Breast epithelium (tissue), 4 donors: Measurements from ENCODE around the gene TLE1. TPM values are rescaled to one million over a fixed set of nuclear protein-coding genes. Genes with fewer than 3 reads are reported as not detected.

Source experiments
- DNase-seq, 2 donors: peaks; one replicate each; pipeline ENCODE4 v3.0.0-alpha.2; 2019; ENCODE audit warnings: low spot score in 2 of 2
- H3K27ac ChIP-seq, 2 donors: fragments of 200-600 bp; sonication (generic) in 1 of 2; one replicate each; pipeline ENCODE4 v1.5.1; 2016 to 2019; ENCODE audit warnings: mild to moderate bottlenecking in 1 of 2
- H3K27me3 ChIP-seq, 2 donors: fragments of 200-600 bp; sonication (generic) in 1 of 2; one replicate each; pipeline versions ENCODE4 v1.5.1 to v1.6.0; 2017 to 2019; ENCODE audit warnings: control low read depth in 1 of 2, mild to moderate bottlenecking in 1 of 2
- H3K36me3 ChIP-seq: fragments of 200-600 bp; one replicate; pipeline ENCODE4 v1.5.1; 2019
- H3K4me1 ChIP-seq, 2 donors: fragments of 200-600 bp; sonication (generic); one replicate each; pipeline ENCODE4 v1.5.1; 2016 to 2019; ENCODE audit warnings: control low read depth in 1 of 2
- H3K4me3 ChIP-seq, 3 donors: fragments of 200-600 bp; sonication (generic); 1 replicate in 2 of 3; 2 replicates in 1 of 3; pipeline ENCODE4 v1.5.1; 2016 to 2019; ENCODE audit warnings: mild to moderate bottlenecking in 3 of 3, moderate library complexity in 2 of 3
- H3K9me3 ChIP-seq, 2 donors: fragments of 200-600 bp; sonication (generic) in 1 of 2; one replicate each; pipeline ENCODE4 v1.5.1; 2016 to 2019; ENCODE audit warnings: control low read depth in 1 of 2
- POLR2A ChIP-seq: fragments of 450-650 bp; IDR thresholded peaks from one replicate; pipeline ENCODE4 v1.6.1; 2016; ENCODE audit warnings: antibody characterized with exemption, mild to moderate bottlenecking, moderate library complexity
- POLR2AphosphoS5 ChIP-seq, 3 donors: sonication (generic); formaldehyde crosslinking; IDR thresholded peaks; one replicate each; pipeline ENCODE4 v1.6.1; 2017; ENCODE audit warnings: antibody characterized with exemption in 3 of 3
- intact Hi-C: fragments of 100-400 bp; cut with DNase I; formaldehyde crosslinking; loops from one replicate; pipeline ENCODE4 v1.15.1; 2023; ENCODE audit warnings: low total_unique reads
- total RNA-seq, 3 donors: library from RNA; depleted of rRNA; stranded (reverse); fragments of >200 nt; gene quantifications; one replicate each; pipeline ENCODE4 v1.1.0, GENCODE V29; 2016
- TF ChIP-seq, protein P1 (sequence below), 3 donors: fragments of 450-650 bp; IDR thresholded peaks; one replicate each; pipeline ENCODE4 v1.5.1; 2016 to 2017; ENCODE audit warnings: antibody characterized with exemption in 3 of 3, mild to moderate bottlenecking in 3 of 3, moderate library complexity in 3 of 3

TLE1 gene
- total RNA-seq, 3 donors from 2014 or later: 41.1 to 52.1 (median 47.4) TPM

DNA sequence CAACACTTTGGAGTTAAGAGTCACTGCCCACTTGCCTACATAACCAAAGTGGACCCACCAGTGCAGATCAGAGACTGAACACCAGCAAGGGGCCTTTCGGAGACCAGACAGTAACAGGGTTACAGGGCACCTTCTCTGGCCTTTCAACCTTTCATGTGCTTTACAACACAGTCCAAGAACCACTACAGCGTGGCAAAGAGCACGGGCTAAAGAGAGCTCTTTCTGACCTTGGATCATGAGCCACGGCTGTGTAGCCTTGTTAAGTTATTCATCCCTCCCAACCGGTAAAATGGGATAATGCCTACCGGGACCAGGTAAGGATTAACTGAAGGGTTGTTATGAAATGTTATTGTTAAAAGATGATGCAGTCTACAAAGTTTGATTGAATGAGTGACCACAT is 75.0 kb downstream of the TLE1 start:
- DNase-seq: no peak
- Histone ChIP-seq H3K9me3 (no peaks in the 10 kb centered on the region), H3K4me3 (no peak overlapping the region), H3K36me3 (no peaks in the 10 kb centered on the region), H3K27ac (peak overlapping the region in 1 of 2 donors; percentile 53), H3K27me3 (no peaks in the 10 kb centered on the region), H3K4me1 (no peaks in the 10 kb centered on the region)
- intact Hi-C loops: no loop called here
- TF ChIP-seq, protein P1, sequence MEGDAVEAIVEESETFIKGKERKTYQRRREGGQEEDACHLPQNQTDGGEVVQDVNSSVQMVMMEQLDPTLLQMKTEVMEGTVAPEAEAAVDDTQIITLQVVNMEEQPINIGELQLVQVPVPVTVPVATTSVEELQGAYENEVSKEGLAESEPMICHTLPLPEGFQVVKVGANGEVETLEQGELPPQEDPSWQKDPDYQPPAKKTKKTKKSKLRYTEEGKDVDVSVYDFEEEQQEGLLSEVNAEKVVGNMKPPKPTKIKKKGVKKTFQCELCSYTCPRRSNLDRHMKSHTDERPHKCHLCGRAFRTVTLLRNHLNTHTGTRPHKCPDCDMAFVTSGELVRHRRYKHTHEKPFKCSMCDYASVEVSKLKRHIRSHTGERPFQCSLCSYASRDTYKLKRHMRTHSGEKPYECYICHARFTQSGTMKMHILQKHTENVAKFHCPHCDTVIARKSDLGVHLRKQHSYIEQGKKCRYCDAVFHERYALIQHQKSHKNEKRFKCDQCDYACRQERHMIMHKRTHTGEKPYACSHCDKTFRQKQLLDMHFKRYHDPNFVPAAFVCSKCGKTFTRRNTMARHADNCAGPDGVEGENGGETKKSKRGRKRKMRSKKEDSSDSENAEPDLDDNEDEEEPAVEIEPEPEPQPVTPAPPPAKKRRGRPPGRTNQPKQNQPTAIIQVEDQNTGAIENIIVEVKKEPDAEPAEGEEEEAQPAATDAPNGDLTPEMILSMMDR (IDR thresholded peaks at IDR 0.05): no peak
- TF ChIP-seq POLR2A (no peak), POLR2AphosphoS5 (IDR thresholded peaks at IDR 0.05) (no peak)

DNA sequence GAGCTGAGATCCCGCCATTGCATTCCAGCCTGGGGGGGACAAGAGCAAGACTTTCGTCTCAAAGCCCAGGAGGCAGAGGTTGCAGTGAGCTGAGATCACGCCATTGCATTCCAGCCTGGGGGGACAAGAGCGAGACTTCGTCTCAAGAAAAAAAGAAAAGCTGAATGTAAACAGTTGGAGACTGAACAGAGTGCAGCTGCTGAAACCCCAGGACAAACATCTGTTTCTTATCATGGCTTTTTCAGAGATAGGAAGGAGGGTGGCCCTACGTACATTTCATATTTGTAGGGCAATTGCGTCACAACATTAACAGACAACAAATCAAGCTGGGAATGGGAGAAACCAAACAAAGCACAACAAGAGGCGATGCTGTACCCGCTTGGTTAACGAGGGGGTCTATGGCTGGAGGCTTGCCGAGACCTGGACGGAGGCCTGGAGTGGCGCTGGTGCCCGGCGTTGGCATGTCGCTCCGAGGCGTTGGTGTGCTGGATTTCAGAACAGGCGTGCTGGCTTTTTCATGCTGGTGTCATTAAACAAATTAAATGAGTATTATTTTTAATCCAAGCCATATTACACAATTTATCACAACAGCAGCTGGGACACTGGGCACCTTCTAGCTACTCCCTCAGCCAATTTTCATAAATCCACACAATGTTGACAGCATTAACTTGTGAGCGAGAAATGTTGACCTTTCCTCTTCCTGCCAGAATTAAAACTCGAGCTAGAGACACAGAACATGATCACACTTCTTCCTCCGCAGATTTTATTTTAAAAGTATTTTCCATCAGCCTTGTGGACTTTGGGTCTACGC is 76.1 kb downstream of the TLE1 start:
- no peaks in the 10 kb centered on the region for H3K36me3 ChIP-seq

DNA sequence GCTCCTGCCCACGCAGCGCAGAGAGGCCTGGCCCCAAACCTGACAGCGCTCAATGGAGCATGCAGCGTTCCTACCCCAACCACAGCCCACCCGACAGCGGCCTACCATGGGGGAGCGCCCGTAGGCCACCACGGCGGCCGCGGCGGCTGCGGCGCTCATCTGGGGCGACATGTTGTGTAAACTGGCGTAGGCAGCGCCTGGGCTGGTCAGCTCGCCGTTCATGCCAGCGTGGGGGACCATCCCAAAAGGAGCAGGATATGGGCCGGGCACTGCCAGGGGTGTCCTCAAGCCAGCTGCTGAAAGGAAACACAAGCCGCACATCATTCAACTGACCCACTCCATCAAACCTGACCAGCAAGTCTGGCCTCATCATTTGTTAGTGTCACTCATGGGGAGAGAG is 77.7 kb downstream of the TLE1 start:
- DNase-seq: no peak
- TF ChIP-seq POLR2A: no peak
- TF ChIP-seq, protein P1 (IDR thresholded peaks at IDR 0.05): no peak
- no peak for TF ChIP-seq POLR2AphosphoS5 (IDR thresholded peaks at IDR 0.05)
- H3K27me3 ChIP-seq: no peaks in the 10 kb centered on the region
- no peak overlapping the region for H3K27ac ChIP-seq
- no peaks in the 10 kb centered on the region for H3K9me3 ChIP-seq
- H3K36me3 ChIP-seq: no peaks in the 10 kb centered on the region
- H3K4me3 ChIP-seq: no peak overlapping the region
- no peaks in the 10 kb centered on the region for H3K4me1 ChIP-seq
- intact Hi-C loops: no loop called here

More for the DNA sequence above, 76.1 kb downstream of the TLE1 start:
- Histone ChIP-seq H3K4me3 (peak overlapping the region in 1 of 3 donors; percentile 37), H3K27me3 (no peaks in the 10 kb centered on the region), H3K27ac (peak overlapping the region; percentile 67 to 87), H3K4me1 (no peaks in the 10 kb centered on the region), H3K9me3 (no peaks in the 10 kb centered on the region)
- DNase-seq: no peak
- TF ChIP-seq POLR2AphosphoS5 (IDR thresholded peaks at IDR 0.05) (peak in 2 of 3 donors; percentile 81 to 85), POLR2A (no peak)
- intact Hi-C loops: no loop called here

DNA sequence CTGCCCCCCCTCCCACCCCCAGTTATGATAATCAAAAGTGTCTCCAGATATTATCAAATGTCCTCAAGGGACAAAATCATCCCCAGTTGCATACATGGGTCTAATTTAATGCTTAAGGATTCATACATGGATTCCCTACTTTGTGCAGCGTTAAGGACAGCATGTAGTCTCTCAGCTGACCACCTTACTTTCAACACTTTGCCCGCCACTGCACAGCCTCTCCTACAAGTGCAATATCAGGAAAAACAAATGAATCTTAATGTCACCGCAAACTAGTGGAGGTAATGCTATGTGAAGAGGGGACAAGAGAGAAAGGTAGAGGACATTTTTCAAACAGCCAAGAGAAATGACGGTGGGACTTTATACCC is 78.6 kb downstream of the TLE1 start:
- H3K4me1 ChIP-seq: no peaks in the 10 kb centered on the region
- no peak for DNase-seq
- H3K27ac ChIP-seq: peak overlapping the region in 1 of 2 donors; percentile 9
- intact Hi-C loops: no loop called here
- H3K36me3 ChIP-seq: no peaks in the 10 kb centered on the region
- H3K4me3 ChIP-seq: no peak overlapping the region
- no peaks in the 10 kb centered on the region for H3K9me3 ChIP-seq
- H3K27me3 ChIP-seq: no peaks in the 10 kb centered on the region
- TF ChIP-seq POLR2AphosphoS5 (IDR thresholded peaks at IDR 0.05) (no peak), POLR2A (no peak)
- TF ChIP-seq, protein P1 (IDR thresholded peaks at IDR 0.05): no peak

DNA sequence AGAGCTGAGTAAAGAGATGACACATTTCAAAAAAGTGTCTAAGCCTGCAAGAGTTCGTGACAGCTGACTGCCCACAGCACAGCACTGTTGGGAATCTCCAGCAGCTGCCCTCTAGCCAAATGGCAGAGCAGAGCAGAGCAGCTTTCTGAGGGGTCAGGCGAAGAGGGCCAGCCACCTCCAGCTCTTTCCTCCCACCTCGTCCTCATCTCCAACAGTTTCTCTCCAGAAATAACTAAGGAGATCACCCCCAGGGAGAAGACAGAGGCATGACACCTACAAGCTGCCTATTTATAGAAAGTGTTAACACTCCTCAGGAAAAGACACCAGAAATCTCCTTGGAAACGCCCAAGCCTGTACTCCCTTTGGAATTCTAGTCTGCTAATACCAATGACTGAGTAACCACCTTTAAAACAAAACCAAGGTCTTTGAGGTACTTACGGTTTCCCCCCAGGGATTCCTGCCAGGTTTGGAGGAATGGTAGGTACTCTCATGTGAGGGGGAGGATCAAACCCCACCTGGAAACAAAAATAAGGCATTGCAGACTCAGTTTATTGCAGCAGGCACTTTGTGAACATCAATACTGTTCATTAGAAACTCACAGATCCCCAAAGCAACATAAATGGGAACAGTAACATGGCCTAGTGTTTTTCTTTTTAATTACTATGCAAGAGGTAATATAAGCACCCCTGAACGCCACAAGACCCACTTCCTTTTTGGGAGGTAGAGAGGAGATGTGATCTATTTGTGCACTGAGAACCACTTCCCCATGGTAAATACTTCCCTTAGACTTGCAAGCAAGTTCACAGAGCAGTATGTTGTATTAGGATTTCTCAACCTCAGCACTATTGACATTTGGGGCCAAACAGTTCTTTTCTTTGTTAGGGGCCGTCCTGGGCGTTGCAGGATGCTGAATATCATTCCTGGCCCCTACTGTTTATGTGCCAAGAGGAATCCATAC is 79.3 kb downstream of the TLE1 start:
- TF ChIP-seq POLR2A: no peak
- TF ChIP-seq, protein P1 (IDR thresholded peaks at IDR 0.05): no peak
- TF ChIP-seq POLR2AphosphoS5 (IDR thresholded peaks at IDR 0.05): no peak
- Histone ChIP-seq H3K27me3 (no peaks in the 10 kb centered on the region), H3K36me3 (no peaks in the 10 kb centered on the region), H3K27ac (peak overlapping the region in 1 of 2 donors; percentile 10), H3K9me3 (no peaks in the 10 kb centered on the region), H3K4me3 (no peak overlapping the region), H3K4me1 (no peaks in the 10 kb centered on the region)
- intact Hi-C loops: no loop called here
- no peak for DNase-seq
